Skeletal muscle tissue (tissue), 4 donors: ENCODE measurements around the gene PES1. TPM values are rescaled to one million over a fixed set of nuclear protein-coding genes. Genes with fewer than 3 reads are reported as not detected.
"Not testable (repeated sequence)": the region's sequence is repeated elsewhere in the genome, so short reads cannot be mapped to it uniquely, and the experiment has no call there.

Source experiments
- H3K27ac ChIP-seq: one replicate; pipeline ENCODE4 v1.7.0; 2013; ENCODE audit warnings: mild to moderate bottlenecking, low read depth, low read length, inconsistent platforms
- H3K27me3 ChIP-seq, 3 donors: one replicate each; pipeline ENCODE4 v1.7.0; 2013; ENCODE audit warnings: low read length in 3 of 3; ENCODE audit not compliant: control insufficient read depth in 3 of 3, insufficient read depth in 3 of 3
- H3K36me3 ChIP-seq, 3 donors: one replicate each; pipeline ENCODE4 v1.7.0; 2013; ENCODE audit warnings: low read length in 3 of 3; ENCODE audit not compliant: control insufficient read depth in 3 of 3, insufficient read depth in 3 of 3
- H3K4me1 ChIP-seq, 3 donors: one replicate each; pipeline ENCODE4 v1.7.0; 2013; ENCODE audit warnings: low read length in 3 of 3, mild to moderate bottlenecking in 3 of 3; ENCODE audit not compliant: control insufficient read depth in 3 of 3, insufficient read depth in 3 of 3
- H3K4me3 ChIP-seq, 3 donors: one replicate each; pipeline ENCODE4 v1.7.0; 2013; ENCODE audit warnings: low read length in 3 of 3
- H3K9ac ChIP-seq, 3 donors: one replicate each; pipeline ENCODE4 v1.7.0; 2013; ENCODE audit warnings: low read length in 3 of 3, mild to moderate bottlenecking in 3 of 3, moderate library complexity in 2 of 3, low read depth in 1 of 3
- H3K9me3 ChIP-seq, 3 donors: one replicate each; pipeline ENCODE4 v1.7.0; 2013; ENCODE audit warnings: low read length in 3 of 3; ENCODE audit not compliant: control insufficient read depth in 3 of 3
- total RNA-seq: library from RNA; depleted of rRNA; stranded (reverse); fragments of >200 nt; gene quantifications from one replicate; pipeline ENCODE4 v1.2.3, GENCODE V29; 2014
- donor health status: Osteomylitis.

Gene PES1
- total RNA-seq, 1 donor from 2014 or later: 43.3 TPM

GRCh38 chr22:30569674-30570202 lies 22.0 kb downstream of the PES1 start:
- Histone ChIP-seq H3K9ac (no peak overlapping the region), H3K27ac (no peak overlapping the region), H3K4me1 (peaks cover 10 to 14% (median 12%) of the 10 kb centered on the region in 3 donors), H3K27me3 (no peaks in the 10 kb centered on the region), H3K9me3 (no peaks in the 10 kb centered on the region), H3K36me3 (no peaks in the 10 kb centered on the region), H3K4me3 (no peak overlapping the region)

GRCh38 chr22:30568137-30568805 lies 23.4 kb downstream of the PES1 start:
- Histone ChIP-seq H3K4me1 (peaks cover under 1 to 5% (median 2%) of the 10 kb centered on the region in 3 donors), H3K36me3 (no peaks in the 10 kb centered on the region), H3K9ac (no peak overlapping the region), H3K9me3 (no peaks in the 10 kb centered on the region), H3K27ac (no peak overlapping the region), H3K27me3 (no peaks in the 10 kb centered on the region), H3K4me3 (no peak overlapping the region)

DNA sequence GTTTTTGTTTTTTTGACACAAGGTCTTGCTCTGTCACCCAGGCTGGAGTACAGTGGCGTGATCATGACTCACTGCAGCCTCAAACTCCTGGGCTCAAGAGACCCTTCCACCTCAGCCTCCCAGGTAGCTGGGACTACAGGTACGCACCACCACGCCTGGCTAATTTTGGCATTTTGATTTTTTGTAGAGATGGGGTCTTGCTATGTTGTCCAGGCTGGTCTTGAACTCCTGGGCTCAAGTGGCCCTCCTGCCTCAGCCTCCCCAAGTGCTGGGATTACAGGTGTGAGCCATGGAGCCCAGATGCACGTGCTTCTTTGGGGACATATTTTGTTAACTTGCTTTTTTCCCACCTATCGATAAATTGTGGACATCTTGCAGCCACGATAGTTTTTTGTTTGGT lies 24.4 kb downstream of the PES1 start:
- H3K27ac ChIP-seq, H3K36me3 ChIP-seq, H3K4me1 ChIP-seq, H3K9ac ChIP-seq, H3K9me3 ChIP-seq, H3K27me3 ChIP-seq, H3K4me3 ChIP-seq: not testable (repeated sequence)

- Histone ChIP-seq H3K4me3 (no peak overlapping the region), H3K4me1 (no peaks in the 10 kb centered on the region), H3K27me3 (peaks cover 0 to 4% (median 3%) of the 10 kb centered on the region in 3 donors), H3K36me3 (no peaks in the 10 kb centered on the region), H3K9ac (no peak overlapping the region), H3K27ac (no peak overlapping the region), H3K9me3 (no peaks in the 10 kb centered on the region)
Measured at GRCh38 chr22:30566125-30566524, 25.6 kb downstream of the PES1 start.

DNA sequence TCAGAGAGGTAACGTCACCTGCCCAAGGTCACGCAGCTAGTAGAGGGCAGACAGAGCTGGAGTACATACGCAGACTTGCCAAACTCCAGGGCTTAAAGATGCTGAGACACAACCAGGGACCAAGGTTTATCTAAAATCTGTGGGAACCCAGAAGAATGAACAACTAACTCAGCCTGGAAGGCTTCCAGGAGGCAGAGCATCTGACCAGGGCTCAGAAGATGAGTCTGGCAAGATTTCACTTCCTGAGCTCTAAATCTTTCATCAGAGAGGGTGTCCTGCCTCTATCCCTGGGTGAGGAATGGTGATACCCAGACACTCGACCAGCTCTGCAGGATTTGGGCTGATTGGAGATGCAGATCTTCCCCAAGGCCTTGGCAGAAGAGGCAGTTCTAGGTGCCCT lies 26.4 kb downstream of the PES1 start:
- no peak overlapping the region for H3K9ac ChIP-seq
- peaks cover 0 to 4% (median 3%) of the 10 kb centered on the region in 3 donors for H3K27me3 ChIP-seq
- H3K27ac ChIP-seq: no peak overlapping the region
- no peaks in the 10 kb centered on the region for H3K9me3 ChIP-seq
- no peak overlapping the region for H3K4me3 ChIP-seq
- no peaks in the 10 kb centered on the region for H3K4me1 ChIP-seq
- H3K36me3 ChIP-seq: no peaks in the 10 kb centered on the region

- H3K36me3 ChIP-seq: no peaks in the 10 kb centered on the region
- no peaks in the 10 kb centered on the region for H3K9me3 ChIP-seq
- H3K9ac ChIP-seq: no peak overlapping the region
- no peak overlapping the region for H3K4me3 ChIP-seq
- H3K27ac ChIP-seq: no peak overlapping the region
- no peaks in the 10 kb centered on the region for H3K4me1 ChIP-seq
- peaks cover 0 to 4% (median 3%) of the 10 kb centered on the region in 3 donors for H3K27me3 ChIP-seq
Measured at GRCh38 chr22:30564761-30565119, 27.0 kb downstream of the PES1 start.

DNA sequence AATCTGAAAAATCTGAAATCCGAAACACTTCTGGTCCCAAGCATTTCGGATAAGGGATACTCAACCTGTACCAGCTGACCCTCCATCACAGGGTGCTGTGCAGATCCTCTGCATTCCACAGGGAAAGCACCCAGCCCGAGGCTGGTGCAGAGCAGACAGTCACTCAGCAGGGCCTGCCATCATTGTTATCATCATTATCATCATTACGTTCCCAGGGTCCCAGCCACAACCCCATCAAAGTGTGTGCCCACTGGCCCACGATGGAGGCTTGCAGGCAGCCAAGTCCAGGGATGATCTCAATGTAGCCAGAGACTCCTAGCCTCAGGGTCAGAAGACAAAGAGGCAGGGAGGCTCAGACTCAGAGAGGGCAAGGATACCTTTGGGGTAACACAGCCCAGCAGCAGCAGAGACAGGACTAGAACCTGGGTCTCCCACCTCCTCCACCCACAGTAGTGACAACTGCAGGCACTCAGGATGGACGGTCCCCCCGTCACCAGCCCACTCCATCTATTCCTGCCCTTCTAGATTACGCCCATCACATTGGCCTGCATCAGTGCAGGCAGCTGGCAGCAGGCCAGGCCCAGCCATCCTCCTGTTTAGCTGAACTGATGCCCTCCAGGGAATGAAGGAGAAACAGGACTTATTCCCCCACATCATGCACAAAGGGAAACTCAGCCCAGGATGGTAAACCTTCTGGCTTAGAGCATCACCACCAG lies 27.5 kb downstream of the PES1 start:
- Histone ChIP-seq H3K9me3 (no peaks in the 10 kb centered on the region), H3K27me3 (peaks cover 0 to 4% (median 3%) of the 10 kb centered on the region in 3 donors)

GRCh38 chr22:30562366-30562765 lies 29.3 kb downstream of the PES1 start:
- Histone ChIP-seq H3K27me3 (peaks cover 0 to 4% (median 3%) of the 10 kb centered on the region in 3 donors), H3K36me3 (no peaks in the 10 kb centered on the region), H3K4me3 (no peak overlapping the region), H3K4me1 (no peaks in the 10 kb centered on the region), H3K9ac (no peak overlapping the region), H3K27ac (no peak overlapping the region), H3K9me3 (no peaks in the 10 kb centered on the region)

More for the DNA sequence above, 27.5 kb downstream of the PES1 start:
- Histone ChIP-seq H3K4me3 (no peak overlapping the region), H3K9ac (no peak overlapping the region), H3K4me1 (no peaks in the 10 kb centered on the region), H3K36me3 (no peaks in the 10 kb centered on the region), H3K27ac (no peak overlapping the region)

DNA sequence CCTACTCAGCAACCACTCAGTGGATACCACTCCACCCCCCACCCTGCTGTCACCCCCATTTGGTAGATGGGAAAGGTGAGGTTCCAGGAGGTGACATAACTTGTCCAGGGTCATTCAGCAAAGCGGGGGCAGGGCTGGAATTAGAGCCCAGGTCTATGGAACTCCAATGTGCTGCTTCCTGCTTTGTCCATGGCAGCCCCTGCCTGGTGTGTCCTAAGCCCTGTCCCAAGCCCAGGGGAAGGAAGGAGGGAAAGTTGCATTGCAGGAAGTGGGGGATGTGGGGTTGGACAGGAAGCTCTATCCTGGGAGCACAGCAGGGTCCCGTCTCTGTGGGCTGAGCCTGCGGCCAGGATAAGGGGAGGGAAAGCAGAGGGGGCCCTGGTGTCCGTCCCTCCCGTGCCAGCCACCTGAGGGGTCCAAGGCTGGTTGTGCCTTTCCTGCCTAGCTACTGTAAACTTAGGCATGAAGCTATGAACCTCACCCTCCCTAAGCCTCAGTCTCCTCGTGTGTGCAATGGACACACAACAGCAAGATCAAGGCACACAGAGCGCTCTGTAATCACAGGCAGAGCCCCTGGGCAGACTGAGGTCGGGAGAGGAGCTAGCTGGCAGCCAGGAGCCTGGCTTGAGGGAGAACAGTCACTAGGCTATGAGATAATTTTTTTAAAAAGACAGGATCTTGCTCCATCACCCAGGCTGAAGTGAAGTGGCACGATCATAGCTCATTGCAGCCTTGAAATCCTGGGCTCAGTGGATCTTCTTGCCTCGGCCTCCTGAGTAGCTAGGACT lies 30.1 kb downstream of the PES1 start:
- H3K9ac ChIP-seq: no peak overlapping the region
- no peak overlapping the region for H3K4me3 ChIP-seq
- H3K9me3 ChIP-seq: no peaks in the 10 kb centered on the region
- no peak overlapping the region for H3K27ac ChIP-seq
- no peaks in the 10 kb centered on the region for H3K36me3 ChIP-seq
- H3K27me3 ChIP-seq: peaks cover 0 to 4% (median 3%) of the 10 kb centered on the region in 3 donors
- no peaks in the 10 kb centered on the region for H3K4me1 ChIP-seq
